Lower leg skin (tissue), 4 donors: ENCODE data around the gene SNRPE. TPM values are rescaled to one million over a fixed set of nuclear protein-coding genes. Genes with fewer than 3 reads are reported as not detected.

ENCODE experiments used
- DNase-seq, 2 donors: peaks; one replicate each; pipeline ENCODE4 v3.0.0-alpha.2; 2019; ENCODE audit warnings: low spot score in 2 of 2
- H3K4me3 ChIP-seq: fragments of 200-600 bp; sonication (generic); 2 replicates; pipeline ENCODE4 v1.5.1; 2017; ENCODE audit warnings: mild to moderate bottlenecking, low read depth; ENCODE audit not compliant: poor library complexity, severe bottlenecking
- CTCF ChIP-seq, 3 donors: fragments of 450-650 bp; IDR thresholded peaks; one replicate each; pipeline ENCODE4 v1.5.1; 2016; ENCODE audit warnings: antibody characterized with exemption in 3 of 3, mild to moderate bottlenecking in 3 of 3, moderate library complexity in 2 of 3
- POLR2A ChIP-seq, 2 donors: fragments of 450-650 bp; IDR thresholded peaks; one replicate each; pipeline ENCODE4 v1.6.1; 2016 to 2017; ENCODE audit warnings: antibody characterized with exemption in 2 of 2, mild to moderate bottlenecking in 1 of 2, moderate library complexity in 1 of 2
- WGBS, 2 donors: methylation state at CpG; one replicate each; pipeline ENCODE4 v1.1.5; 2018; 5-methylcytosine and 5-hydroxymethylcytosine counted together
- intact Hi-C: fragments of 100-400 bp; cut with DNase I; formaldehyde crosslinking; loops from one replicate; pipeline ENCODE4 v1.15.0; 2023; ENCODE audit warnings: low total_unique reads
- total RNA-seq, 4 donors: library from RNA; depleted of rRNA; stranded (reverse); fragments of >200 nt; gene quantifications; one replicate each; pipeline ENCODE4 v1.1.0, GENCODE V29; 2016

SNRPE gene
- total RNA-seq, 4 donors from 2014 or later = 36.5 to 51.1 (median 38.8) TPM

- WGBS, 2 donors = 91 to 92% methylated on average over 12 of the region's 12 CpGs
- DNase-seq = no peak
- H3K4me3 ChIP-seq = no peak overlapping the region
- TF ChIP-seq POLR2A (IDR thresholded peaks at IDR 0.05) (no peak), CTCF (IDR thresholded peaks at IDR 0.05) (no peak)
- intact Hi-C loops = no loop called here
Observed at GRCh38 chr1:203898458-203899352, 37.3 kb downstream of the SNRPE start.

GRCh38 chr1:203899353-203899716, 37.9 kb downstream of the SNRPE start:
- TF ChIP-seq CTCF (IDR thresholded peaks at IDR 0.05) (no peak), POLR2A (IDR thresholded peaks at IDR 0.05) (no peak)
- no peak for DNase-seq
- WGBS, 2 donors = 87 to 89% methylated on average over 1 of the region's 1 CpG
- no peak overlapping the region for H3K4me3 ChIP-seq
- intact Hi-C loops = no loop called here

GRCh38 chr1:203899869-203900714, 38.7 kb downstream of the SNRPE start:
- 94 to 95% methylated on average over 25 to 41 of the region's 47 CpGs for WGBS, 2 donors
- DNase-seq = no peak
- TF ChIP-seq CTCF (IDR thresholded peaks at IDR 0.05) = no peak
- intact Hi-C loops = no loop called here
- H3K4me3 ChIP-seq = no peak overlapping the region

- intact Hi-C loops = no loop called here
- H3K4me3 ChIP-seq = no peak overlapping the region
- DNase-seq = no peak
- TF ChIP-seq POLR2A (IDR thresholded peaks at IDR 0.05) = no peak
- no peak for TF ChIP-seq CTCF (IDR thresholded peaks at IDR 0.05)
- WGBS, 2 donors = 93 to 94% methylated on average over 12 of the region's 12 CpGs
Observed at GRCh38 chr1:203901581-203901980, 40.2 kb downstream of the SNRPE start.

GRCh38 chr1:203905275-203905674, 43.9 kb downstream of the SNRPE start:
- no peak for TF ChIP-seq CTCF (IDR thresholded peaks at IDR 0.05)
- TF ChIP-seq POLR2A (IDR thresholded peaks at IDR 0.05) = no peak
- no peak for DNase-seq
- intact Hi-C loops = no loop called here
- WGBS, 2 donors = 94 to 98% methylated on average over 4 of the region's 4 CpGs
- H3K4me3 ChIP-seq = no peak overlapping the region
